GM12872 (cell line): ENCODE results near the gene STEAP3.

Experiments used
- CTCF ChIP-seq: IDR thresholded peaks from 3 replicates; pipeline ENCODE4 v1.5.1; 2011; ENCODE audit warnings: low read depth, mild to moderate bottlenecking, low read length, moderate library complexity; ENCODE audit not compliant: insufficient read depth

STEAP3 gene

DNA sequence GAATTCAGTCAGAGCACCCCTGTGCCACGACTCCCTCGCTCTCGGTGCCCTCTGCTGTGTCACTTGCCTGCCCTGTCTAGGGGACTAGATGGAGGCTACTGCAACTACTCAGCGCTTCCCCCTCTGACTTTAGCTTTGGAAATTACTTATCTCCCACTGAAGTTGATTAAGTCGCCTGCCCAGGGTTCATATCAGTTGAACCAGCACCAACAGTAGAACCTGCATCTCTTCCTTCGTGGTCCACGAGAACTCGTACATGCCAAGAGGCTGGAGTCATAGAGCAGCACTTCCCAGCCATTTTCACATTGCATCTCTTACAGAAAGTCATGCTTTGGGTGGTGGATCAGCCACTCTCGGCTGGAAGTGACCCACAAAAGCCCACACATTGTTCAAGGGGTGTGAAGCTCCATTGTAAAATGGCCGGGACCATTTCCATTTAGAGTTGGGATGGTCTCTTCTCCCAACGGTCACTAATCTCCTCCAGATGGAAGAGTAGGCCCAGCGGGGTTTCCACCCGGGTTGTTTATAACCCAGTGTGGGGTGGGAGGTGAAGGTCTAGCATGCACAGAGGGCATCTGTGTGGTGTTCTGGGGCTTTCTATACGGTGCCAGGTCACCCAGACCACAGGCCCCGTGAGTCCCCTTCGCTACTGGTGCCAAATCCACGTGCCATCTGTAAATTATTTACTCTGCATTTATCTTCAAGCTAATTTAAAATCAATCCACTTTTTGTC lies 38.0 kb downstream of the STEAP3 start:
- no peak for TF ChIP-seq CTCF

DNA sequence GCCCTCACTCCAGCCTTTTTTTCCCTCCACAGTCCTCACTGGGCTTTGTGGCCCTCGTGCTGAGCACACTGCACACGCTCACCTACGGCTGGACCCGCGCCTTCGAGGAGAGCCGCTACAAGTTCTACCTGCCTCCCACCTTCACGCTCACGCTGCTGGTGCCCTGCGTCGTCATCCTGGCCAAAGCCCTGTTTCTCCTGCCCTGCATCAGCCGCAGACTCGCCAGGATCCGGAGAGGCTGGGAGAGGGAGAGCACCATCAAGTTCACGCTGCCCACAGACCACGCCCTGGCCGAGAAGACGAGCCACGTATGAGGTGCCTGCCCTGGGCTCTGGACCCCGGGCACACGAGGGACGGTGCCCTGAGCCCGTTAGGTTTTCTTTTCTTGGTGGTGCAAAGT lies 39.4 kb downstream of the STEAP3 start:
- TF ChIP-seq CTCF = no peak

- TF ChIP-seq CTCF = no peak
Measured at GRCh38 chr2:119263656-119264055, 40.0 kb downstream of the STEAP3 start.

DNA sequence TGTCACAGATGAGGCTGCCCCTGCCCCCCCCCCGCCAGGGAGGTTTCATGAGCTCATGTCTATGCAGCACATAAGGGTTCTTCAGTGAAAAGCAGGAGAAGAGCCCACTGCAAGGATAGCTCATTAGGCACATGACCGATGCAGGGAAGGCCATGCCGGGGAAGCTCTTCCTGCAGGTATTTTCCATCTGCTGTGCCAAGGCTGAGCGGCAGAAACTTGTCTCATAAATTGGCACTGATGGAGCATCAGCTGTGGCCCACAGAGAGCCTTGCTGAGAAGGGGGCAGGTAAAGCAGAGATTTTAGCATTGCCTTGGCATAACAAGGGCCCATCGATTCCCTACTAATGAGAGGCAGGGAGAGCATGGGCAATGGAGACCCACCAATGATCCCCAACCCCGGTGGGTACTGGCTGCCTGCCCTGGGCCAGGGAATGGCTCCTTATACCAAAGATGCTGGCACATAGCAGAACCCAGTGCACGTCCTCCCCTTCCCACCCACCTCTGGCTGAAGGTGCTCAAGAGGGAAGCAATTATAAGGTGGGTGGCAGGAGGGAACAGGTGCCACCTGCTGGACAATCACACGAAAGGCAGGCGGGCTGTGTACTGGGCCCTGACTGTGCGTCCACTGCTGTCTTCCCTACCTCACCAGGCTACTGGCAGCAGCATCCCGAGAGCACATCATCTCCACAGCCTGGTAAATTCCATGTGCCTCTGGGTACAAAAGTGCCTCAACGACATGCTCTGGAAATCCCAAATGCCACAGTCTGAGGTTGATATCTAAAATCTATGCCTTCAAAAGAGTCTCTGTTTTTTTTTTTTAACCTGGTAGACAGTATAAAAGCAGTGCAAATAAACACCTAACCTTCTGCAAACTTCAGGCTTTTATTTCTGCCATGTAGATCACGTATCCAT lies 41.4 kb downstream of the STEAP3 start:
- peak; percentile 93 for TF ChIP-seq CTCF

GRCh38 chr2:119265693-119266066 lies 42.0 kb downstream of the STEAP3 start:
- no peak for TF ChIP-seq CTCF

DNA sequence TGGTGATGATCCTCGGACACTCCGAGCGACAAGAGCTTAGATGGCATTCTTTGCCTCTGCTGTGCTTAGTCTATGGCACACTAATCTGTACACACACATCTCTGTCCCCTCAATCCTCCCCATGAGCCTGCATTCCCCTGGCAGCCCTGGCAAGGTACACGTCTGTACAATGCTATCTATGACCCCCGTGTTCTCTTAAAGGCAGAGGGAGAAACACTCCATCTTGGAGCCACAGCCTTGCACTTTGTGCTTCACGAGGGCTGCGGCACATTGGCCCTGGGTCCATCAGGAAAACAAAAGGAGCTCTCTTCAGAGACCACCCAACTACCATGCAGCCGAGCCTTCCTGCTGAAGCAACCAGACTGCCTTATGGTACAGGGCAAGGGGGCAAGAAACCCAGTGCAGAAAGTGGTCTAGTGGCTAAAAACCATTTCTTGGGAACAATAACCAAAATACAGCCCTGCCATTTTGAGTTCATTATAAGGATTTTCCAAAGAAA lies 42.5 kb downstream of the STEAP3 start:
- TF ChIP-seq CTCF = no peak

DNA sequence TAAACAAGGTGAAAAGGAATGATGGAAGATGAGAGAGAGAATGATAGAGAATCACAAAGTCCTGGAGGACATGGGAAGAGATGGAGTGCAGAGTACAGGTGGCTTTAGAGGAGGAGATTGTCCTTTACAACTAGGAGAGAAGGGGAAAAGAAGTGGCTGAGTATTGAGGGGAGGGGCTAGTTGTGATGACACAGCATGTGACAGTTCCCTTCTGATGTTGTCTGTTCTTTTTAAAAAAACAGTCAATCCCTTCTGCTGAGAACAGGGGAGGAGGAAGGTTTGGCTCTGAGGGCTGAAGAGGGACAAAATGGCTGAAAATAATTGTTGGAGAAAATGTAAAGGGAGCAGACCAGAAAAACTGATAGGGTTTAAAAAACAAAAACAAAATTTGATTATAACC lies 44.0 kb downstream of the STEAP3 start:
- no peak for TF ChIP-seq CTCF
